GM19193 (cell line): Measurements from ENCODE around the gene GLYR1.

Experiments
- POLR2A ChIP-seq: IDR thresholded peaks from 4 replicates; pipeline ENCODE4 v1.6.1; 2011; ENCODE audit not compliant: insufficient read depth, insufficient read length; ENCODE audit errors: extremely low read depth

GLYR1 gene

DNA sequence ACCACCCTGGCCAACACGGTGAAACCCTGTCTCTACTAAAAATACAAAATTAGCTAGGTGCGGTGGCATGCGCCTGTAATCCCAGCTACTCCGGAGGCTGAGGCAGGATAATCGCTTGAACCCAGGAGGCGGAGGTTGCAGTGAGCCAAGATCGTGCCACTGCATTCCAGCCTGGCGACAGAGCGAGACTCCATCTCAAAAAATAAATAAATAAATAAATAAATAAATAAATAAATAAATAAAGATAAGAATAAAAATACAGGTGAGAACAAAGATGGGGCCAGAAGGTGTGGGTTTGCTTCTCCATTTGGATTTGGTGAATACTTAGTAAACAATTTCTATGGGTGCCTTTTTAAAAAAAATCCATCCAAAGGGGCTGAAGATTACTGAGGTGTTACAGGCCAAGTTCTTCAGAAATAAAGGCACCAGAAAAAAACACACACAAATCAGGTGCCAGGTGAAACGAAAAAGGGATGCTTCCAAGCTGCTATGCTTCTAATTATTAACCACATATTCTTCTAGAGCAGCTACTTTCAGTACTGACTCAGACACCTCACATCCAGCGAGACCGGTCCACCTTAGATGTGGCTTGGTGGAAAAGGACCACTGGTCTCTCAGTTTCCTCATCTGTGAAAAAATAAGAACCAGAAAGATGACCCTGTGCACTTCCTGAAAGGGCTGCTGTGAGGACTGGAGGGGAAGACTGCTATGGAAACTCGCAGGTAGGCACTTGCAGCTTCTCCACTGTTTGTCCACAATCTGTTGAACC, 9.2 kb downstream of the GLYR1 start:
- no peak for TF ChIP-seq POLR2A

DNA sequence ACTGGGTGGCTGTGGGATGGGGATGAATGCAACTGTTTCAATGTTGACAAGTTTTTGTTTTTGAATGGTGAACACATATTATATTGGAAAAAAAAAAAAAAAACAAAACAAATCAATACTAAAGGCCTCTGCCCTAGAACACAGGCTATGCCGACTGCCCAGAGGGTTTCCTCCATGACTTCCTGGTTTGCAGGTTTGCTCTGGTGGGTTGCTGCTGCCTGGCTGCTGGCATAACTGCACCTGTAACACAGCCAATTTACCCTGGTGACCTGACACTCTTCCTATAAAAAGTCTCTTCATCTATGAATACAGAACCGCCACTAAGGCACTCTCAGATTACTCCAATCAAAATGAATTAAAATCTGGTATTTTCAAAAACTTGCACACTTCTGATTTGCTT, 10.4 kb downstream of the GLYR1 start:
- TF ChIP-seq POLR2A, result no peak

DNA sequence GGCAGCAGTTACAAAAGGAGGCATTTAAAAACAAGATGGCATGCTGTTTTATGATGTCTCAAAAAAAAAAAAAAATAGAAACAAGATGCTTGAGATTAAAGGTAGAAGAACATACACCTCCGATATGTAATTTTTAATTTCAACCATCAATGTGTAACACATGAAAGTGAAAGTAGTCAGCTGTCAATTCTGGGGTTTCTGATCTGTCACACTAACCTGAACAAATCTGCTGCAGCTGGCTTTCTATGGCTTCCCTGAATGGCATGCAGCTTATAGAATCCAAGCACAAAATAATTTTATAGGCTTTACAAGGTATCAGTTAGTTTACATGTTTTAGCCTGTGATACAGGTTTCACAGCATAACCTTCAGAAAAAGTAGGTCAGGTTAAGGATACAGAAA, 13.5 kb downstream of the GLYR1 start:
- no peak for TF ChIP-seq POLR2A

DNA sequence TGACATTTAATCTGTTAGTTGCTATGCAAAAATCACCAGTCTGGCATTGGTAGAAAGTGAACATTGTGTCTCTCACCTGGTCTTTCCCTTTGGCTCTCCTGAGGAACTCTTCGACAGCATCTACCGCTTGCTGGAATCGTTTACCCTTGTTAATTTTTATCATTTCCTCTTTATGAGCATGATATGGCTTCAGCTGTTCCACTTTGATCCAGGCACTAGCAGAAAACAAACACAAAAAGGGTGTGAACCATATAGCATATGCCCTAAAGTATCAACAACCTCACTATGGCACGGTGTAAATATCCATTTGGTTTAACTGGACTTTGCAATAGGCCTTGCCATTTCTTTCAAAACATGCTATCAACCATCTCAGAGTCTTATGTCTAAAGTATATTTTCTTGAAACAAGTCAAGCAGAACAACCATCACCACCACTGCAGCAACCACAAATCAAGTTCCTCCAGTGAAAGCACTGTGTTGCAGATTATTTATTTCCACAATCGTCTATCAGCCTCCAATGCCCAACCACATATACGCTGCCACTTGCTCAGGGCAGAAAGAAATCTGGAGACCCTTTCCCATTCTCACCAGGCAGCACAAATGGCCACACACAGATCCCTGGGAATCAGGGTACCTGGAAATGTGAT, 14.3 kb downstream of the GLYR1 start:
- no peak for TF ChIP-seq POLR2A

DNA sequence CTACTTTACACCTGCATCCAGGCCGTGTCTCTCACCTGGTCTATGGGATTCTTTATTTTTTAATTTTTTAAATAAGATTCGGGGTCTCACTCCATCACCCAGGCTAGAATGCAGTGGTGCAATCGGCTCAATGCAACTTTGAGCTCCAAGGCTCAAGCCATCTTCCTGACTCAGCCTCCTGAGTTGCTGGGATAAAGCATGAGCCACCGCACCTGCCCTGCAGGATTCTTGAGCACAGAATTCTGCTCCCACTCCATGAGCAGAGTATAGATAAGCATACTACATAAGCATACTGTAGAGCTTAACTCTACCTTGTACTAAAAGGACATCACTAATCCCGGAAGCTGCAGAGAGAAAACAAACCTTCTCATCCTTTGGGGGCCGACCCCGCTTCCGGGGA, 15.5 kb downstream of the GLYR1 start:
- TF ChIP-seq POLR2A, result no peak

DNA sequence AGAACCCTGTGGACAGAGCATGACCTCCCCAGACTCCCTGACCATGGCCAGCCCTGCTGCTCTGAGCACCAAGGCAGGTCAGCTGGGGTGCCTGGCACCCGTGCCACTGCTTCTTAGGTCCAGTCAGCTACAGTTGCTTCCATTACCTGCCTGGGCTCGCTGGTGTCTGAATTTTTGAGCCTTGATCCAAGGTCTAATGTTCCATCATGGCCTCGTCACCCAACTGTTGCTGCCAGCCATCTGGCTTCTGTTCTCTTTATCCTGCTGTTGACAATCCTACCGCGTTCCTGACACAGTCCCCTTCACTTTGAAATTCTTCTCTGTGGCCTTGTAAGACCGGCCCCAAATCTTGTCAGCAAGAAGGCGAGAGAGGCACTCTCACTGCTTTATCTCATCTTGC, 16.7 kb downstream of the GLYR1 start:
- TF ChIP-seq POLR2A, result no peak

DNA sequence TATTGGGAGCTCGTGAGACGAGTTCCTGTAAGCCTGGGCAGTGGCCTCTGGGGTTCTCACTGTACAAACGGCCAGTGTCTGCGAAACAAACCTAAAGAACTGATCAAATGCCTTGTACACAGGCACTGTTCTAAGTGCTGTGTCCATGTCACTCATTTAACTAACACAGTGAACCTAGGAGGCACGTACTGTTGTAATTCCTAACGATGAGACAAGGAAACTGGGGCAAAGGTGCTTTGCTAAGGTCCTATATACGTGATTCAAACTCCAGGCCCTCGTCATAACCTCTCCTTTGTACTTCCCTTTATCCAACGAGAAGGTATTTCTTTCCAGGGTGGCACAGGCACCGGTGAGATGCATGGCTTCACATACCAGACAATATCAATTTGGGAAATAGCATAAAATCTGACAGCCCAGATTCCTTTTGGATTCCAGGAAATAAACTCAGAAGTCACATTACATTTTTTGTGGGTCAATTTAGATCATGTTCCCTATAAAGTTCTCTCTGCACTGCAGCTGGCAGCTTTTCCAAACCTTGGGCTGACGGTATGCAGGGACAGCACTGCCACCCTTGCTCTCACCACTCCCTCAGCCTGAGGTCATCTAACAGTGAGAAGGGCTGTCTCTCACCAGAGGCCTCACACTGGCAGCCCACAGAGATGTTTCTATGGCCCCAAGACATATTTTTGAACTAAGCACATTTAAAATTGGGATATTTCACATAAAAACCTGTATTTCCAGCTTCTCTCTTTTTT, 18.3 kb downstream of the GLYR1 start:
- no peak for TF ChIP-seq POLR2A

DNA sequence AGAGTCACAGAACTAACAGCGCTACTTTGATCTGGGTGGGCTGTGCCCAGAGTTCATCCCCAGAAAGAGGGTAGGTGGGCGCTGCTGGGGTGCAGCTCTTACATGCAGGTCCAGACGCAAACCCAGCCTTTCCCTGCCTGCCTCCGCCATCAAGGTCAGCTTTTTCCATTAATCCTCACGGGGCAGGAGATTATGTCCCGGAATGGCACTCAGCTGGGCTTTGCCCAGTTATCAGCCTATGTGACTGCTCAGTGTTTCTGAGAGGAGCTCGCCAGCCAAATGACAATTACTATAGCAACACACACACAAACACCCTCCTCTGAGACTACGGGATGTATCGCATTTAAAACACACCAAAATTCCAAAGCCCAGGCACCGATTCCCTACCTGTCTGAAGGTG, 20.1 kb downstream of the GLYR1 start:
- TF ChIP-seq POLR2A, result no peak

DNA sequence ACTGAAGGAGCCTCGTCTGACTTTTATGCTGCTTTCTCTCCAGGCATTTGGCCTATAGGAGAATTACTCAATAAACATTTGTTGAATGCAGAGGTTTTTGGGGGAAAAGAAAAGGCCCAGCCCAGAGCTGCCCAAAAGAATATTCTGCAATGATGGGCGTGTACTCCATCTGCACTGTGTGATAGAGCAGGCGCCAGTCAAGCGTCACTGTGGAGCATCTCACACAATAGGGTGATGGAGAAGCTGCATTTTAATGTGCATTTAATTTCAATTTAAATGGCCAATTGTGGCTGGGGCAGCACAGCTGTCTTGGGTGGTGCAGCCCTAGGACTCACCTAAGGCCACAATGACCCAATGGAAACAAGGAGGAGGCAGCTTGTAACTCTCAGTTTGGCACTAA, 20.6 kb downstream of the GLYR1 start:
- TF ChIP-seq POLR2A, result no peak

DNA sequence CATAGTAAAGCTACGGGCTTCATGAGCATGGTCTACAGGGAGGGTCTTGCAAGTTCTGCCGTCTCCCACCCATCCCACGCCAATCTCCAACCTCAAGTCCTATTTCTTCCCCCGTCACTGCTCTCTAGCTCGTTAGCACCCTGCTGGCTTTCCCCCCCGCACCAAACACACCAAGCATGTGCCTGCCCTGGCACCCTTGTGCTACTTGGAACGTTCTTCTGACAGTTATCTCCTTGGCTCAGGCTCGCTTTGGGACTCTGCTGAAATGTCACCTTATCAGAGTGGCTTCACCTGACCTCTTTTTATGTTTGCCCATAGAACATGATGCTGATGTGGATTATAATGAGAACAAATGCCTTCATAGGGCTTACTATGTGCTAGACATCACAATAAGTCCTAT, 21.9 kb downstream of the GLYR1 start:
- TF ChIP-seq POLR2A, result no peak

DNA sequence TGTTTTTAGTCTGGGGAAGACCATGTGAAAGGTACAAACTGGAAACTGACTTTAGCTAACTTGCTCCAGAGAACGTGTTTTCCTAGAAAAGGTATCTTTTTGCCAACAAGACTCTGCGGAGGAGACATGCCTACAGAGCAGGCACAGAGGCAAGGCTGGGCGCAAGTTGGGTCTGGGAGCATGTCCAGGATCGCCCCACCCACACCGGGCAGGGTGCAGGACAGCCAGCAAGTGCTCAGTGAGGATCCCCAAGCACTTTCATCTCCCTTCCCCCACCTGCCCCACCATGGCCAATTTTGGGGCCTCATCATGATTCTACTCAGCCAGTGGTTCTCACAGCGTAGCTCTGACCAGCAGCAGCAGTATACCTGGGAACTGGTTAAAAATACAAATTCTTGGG, 26.4 kb downstream of the GLYR1 start:
- no peak for TF ChIP-seq POLR2A

DNA sequence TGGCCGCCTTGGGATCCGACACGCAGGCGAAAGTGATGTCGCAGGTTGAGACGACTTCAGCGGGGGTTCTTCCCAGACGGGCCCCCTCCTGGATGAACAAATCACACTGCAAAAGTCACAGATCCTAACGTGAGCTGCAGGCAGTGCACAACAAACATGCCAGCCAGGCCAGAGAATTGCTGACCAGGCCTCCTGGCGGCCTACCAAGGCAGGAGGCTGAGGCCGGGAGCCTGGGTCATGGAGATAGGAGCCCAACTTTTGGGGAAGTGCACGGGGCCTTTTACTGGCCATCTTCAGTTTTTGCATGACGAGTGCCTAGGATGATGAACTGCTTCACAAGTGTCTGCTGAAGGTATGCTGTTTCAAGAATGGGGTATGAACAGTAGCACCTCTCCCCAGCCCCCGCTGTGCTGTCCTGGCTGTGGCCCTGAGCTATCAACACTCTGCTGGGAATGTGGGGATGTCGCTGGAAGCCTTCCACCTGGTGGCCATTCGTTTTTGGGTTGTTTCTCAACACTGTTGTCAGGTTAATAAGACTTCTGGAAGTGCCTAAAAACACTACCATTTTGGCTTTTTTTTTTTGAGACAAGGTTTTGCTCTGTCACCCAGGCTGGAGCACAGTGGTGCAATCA, 32.4 kb downstream of the GLYR1 start:
- TF ChIP-seq POLR2A, result no peak

DNA sequence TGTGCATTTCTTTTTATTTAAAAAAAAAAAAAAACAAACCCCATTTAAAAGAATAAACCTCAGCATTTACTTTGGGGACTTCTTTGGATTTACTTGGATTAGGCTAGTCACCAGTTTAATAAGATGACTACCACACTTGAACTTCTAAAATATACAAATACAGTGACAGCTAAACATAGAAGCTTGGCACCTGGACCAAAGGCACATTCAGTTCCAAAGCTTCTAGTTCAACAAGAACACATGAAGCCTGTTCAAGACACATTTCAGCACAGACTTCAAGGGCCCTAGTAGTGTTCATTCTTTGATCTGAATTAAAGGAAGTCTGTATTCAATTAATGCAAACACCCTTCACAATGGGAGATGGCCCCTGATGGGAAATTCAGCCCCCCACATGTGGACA, 33.0 kb downstream of the GLYR1 start:
- no peak for TF ChIP-seq POLR2A

DNA sequence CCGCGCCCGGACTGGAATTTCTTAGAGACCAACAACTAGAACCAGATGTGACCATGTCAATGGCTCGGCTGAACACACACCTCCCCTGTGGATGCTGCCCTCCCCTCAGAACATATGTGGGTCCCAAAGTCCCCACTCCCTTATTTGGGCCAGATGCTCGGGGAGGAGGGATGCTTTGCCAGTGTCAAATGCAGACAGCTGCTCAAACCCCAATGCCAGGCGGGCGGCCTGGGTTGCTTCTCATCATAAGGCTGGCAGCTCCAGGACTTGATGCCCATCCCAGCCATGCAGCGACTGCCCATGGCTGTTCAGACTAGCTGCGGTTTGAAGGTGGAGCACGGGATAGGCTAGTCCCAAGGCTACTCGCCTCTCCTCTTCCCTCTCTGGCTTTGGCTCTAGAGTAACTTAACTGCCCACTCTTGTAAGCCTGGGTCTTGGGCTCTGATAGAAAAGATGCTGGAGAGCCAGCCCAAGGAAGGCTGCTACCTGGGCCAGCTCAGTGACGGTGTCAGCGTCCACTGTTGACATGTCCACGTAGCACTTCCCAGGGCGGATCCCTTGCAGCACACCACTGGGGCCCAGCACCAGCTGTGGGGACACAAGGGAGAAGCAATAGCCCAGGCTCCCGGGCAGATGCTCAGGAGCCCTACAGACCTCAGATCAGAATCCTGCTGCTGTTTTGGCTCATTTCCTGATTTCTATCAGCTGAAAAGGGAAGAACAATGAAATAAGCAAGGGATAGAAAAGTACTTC, 33.7 kb downstream of the GLYR1 start:
- no peak for TF ChIP-seq POLR2A

DNA sequence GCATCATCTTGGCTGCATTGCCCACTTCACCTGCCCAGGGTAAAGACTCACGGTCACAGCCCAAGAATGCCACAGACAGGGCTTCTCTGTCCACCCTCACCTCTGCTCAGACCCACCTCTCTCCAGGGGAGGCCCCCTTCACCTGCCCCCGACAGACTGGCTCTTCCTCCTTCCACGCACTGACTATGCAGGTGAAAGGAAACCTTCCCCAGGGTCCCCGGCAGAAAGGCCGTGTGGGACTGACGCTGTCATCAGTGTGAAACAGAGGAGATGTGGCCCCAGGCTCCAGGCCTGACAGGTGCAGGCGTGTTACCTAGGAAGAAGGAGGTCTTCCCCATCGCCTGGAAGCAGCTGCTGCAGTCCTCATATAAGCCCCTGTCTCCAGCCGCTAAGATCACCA, 35.3 kb downstream of the GLYR1 start:
- no peak for TF ChIP-seq POLR2A
